B cell (primary cell): ENCODE results near the gene TRIM24. TPM values are rescaled to one million over a fixed set of nuclear protein-coding genes. Genes with fewer than 3 reads are reported as not detected.

Source experiments
- ATAC-seq: fragments of 200-7000 bp; cut with Tn5 transposase; one replicate; pipeline ENCODE4 v1.10.0; 2021; ENCODE audit warnings: low read depth, mild to moderate bottlenecking, moderate number of reproducible peaks, moderate library complexity
- CTCF ChIA-PET: fragments of 350-600 bp; sonication (Branson Sonifier 250); formaldehyde crosslinking; loops from one replicate; lab custom pipeline; 2021; ENCODE audit warnings: antibody characterized with exemption, inconsistent platforms; lab: Charles Lee
- POLR2A ChIA-PET: fragments of 350-600 bp; sonication (Branson Sonifier 250); formaldehyde crosslinking; loops from one replicate; lab custom pipeline; 2021; ENCODE audit warnings: antibody characterized with exemption; lab: Charles Lee
- DNase-seq: peaks from one replicate; pipeline ENCODE4 v3.0.0; 2013
- H2AFZ ChIP-seq: 2 replicates; pipeline ENCODE4 v1.6.1; 2012; ENCODE audit warnings: mild to moderate bottlenecking, low read depth, low read length; ENCODE audit not compliant: insufficient read depth, poor library complexity, severe bottlenecking
- H3K27ac ChIP-seq, 2 donors: 1 replicate in 1 of 2; 2 replicates in 1 of 2; pipeline ENCODE4 v1.5.1; 2012 to 2013; ENCODE audit warnings: low read length in 2 of 2, mild to moderate bottlenecking in 2 of 2, moderate library complexity in 1 of 2
- H3K27me3 ChIP-seq, 4 experiments: fragments of 200-600 bp in 1 of 4; sonication (generic) in 1 of 4; replicated peaks in 1 of 4; 1 replicate in 2 of 4; 2 replicates in 2 of 4; pipeline versions ENCODE4 v1.6.1 to v1.7.0; 2013 to 2016; ENCODE audit warnings: low read length in 3 of 4, mild to moderate bottlenecking in 2 of 4, mixed read lengths in 1 of 4, moderate library complexity in 1 of 4; ENCODE audit not compliant: insufficient read depth in 4 of 4, control insufficient read depth in 3 of 4; ENCODE audit errors: control extremely low read depth in 1 of 4
- H3K36me3 ChIP-seq, 2 experiments: replicated peaks in 1 of 2; 1 replicate in 1 of 2; 2 replicates in 1 of 2; pipeline versions ENCODE4 v1.6.1 to v1.7.1; 2013; ENCODE audit warnings: low read length in 1 of 2; ENCODE audit not compliant: insufficient read depth in 2 of 2, control insufficient read depth in 1 of 2; ENCODE audit errors: control extremely low read depth in 1 of 2, extremely low read depth in 1 of 2
- H3K4me1 ChIP-seq, 2 donors: fragments of 200-600 bp in 1 of 2; sonication (generic) in 1 of 2; 1 replicate in 1 of 2; 2 replicates in 1 of 2; pipeline versions ENCODE4 v1.5.1 to v1.6.1; 2013 to 2017; ENCODE audit warnings: low read length in 2 of 2; ENCODE audit not compliant: control insufficient read depth in 2 of 2, insufficient read depth in 2 of 2
- H3K4me2 ChIP-seq: replicated peaks from 2 replicates; pipeline ENCODE3; 2012; ENCODE audit warnings: mild to moderate bottlenecking, low read depth, low read length; ENCODE audit not compliant: poor library complexity, severe bottlenecking
- H3K4me3 ChIP-seq, 5 experiments: fragments of 200-600 bp in 1 of 5; sonication (generic) in 1 of 5; 1 replicate in 3 of 5; 2 replicates in 2 of 5; pipeline versions ENCODE4 v1.5.1 to v1.7.0; 2011 to 2016; ENCODE audit warnings: low read length in 4 of 5, mild to moderate bottlenecking in 4 of 5, low read depth in 2 of 5, control low read depth in 1 of 5, moderate library complexity in 1 of 5; ENCODE audit not compliant: insufficient read depth in 1 of 5; ENCODE audit errors: control extremely low read depth in 1 of 5, extremely low read depth in 1 of 5
- H3K79me2 ChIP-seq: fragments of 200-600 bp; sonication (generic); one replicate; pipeline ENCODE4 v1.6.0; 2016; ENCODE audit warnings: low read length; ENCODE audit not compliant: control insufficient read depth, insufficient read depth
- H3K9ac ChIP-seq: fragments of 200-600 bp; sonication (generic); 2 replicates; pipeline ENCODE4 v1.6.1; 2017; ENCODE audit warnings: mild to moderate bottlenecking, low read length, moderate library complexity
- H3K9me3 ChIP-seq, 3 donors: one replicate each; pipeline versions ENCODE4 v1.6.1 to v1.7.1; 2013; ENCODE audit warnings: low read length in 2 of 3; ENCODE audit not compliant: control insufficient read depth in 2 of 3, insufficient read depth in 1 of 3; ENCODE audit errors: control extremely low read depth in 1 of 3
- H4K20me1 ChIP-seq: 2 replicates; pipeline ENCODE4 v1.6.0; 2012; ENCODE audit warnings: mild to moderate bottlenecking, low read length; ENCODE audit not compliant: insufficient read depth, control insufficient read depth, poor library complexity, severe bottlenecking
- H3K27ac Mint-ChIP-seq: one replicate; pipeline ENCODE4 v1.8.0; 2021; ENCODE audit warnings: mixed read lengths
- H3K27me3 Mint-ChIP-seq: one replicate; pipeline ENCODE4 v1.8.0; 2021; ENCODE audit warnings: mixed read lengths
- H3K4me1 Mint-ChIP-seq: one replicate; pipeline ENCODE4 v1.8.0; 2021; ENCODE audit warnings: mixed read lengths
- H3K4me3 Mint-ChIP-seq: one replicate; pipeline ENCODE4 v1.8.0; 2021; ENCODE audit warnings: mixed read lengths
- H3K9me3 Mint-ChIP-seq: one replicate; pipeline ENCODE4 v1.8.0; 2022; ENCODE audit warnings: mixed read lengths; ENCODE audit not compliant: insufficient read depth
- EZH2 ChIP-seq: IDR thresholded peaks from 2 replicates; pipeline ENCODE4 v1.6.1; 2012; ENCODE audit warnings: borderline replicate concordance, low read depth, mild to moderate bottlenecking, moderate library complexity, low read length; ENCODE audit not compliant: insufficient read depth, poor library complexity, severe bottlenecking
- WGBS: methylation state at CpG from one replicate; pipeline ENCODE4 v1.1.5; 2013; ENCODE audit warnings: missing lambda C conversion rate; ENCODE audit not compliant: insufficient coverage; 5-methylcytosine and 5-hydroxymethylcytosine counted together
- intact Hi-C: fragments of 100-400 bp; cut with micrococcal nuclease; formaldehyde crosslinking; loops from one replicate; pipeline ENCODE4 v1.10.0; 2022
- polyA plus RNA-seq: library from polyadenylated mRNA; depleted of rRNA; stranded (reverse); fragments of >200 nt; gene quantifications from 2 replicates; pipeline ENCODE4 v1.2.3, GENCODE V29; 2012
- total RNA-seq, 2 donors: library from RNA; stranded (reverse); fragments of 120-200 nt in 1 of 2; gene quantifications; 1 replicate in 1 of 2; 2 replicates in 1 of 2; pipeline versions ENCODE4 v1.2.3 to v1.2.4, GENCODE V29; 2013 to 2022
- TF ChIP-seq, protein P1 (sequence below): fragments of 200-600 bp; IDR thresholded peaks from one replicate; pipeline ENCODE4 v1.8.0; 2022; ENCODE audit warnings: antibody characterized with exemption, mild to moderate bottlenecking

Gene TRIM24
- total and polyA plus RNA-seq, 2 donors (not counting 1 experiment from before 2014, with no cell fraction given) = 3.7 to 18.7 TPM

GRCh38 chr7:138613630-138614029 lies 153.6 kb downstream of the TRIM24 start:
- Histone ChIP-seq H3K4me1 (no peaks in the 10 kb centered on the region), H3K36me3 (no peaks in the 10 kb centered on the region), H3K79me2 (no peaks in the 10 kb centered on the region), H3K27me3 (no peaks in the 10 kb centered on the region), H3K4me3 (no peak overlapping the region), H3K9me3 (no peaks in the 10 kb centered on the region), H3K27ac (no peak overlapping the region), H2AFZ (no peak overlapping the region), H4K20me1 (no peaks in the 10 kb centered on the region), H3K4me2 (no peak overlapping the region), H3K9ac (no peak overlapping the region)
- no peak for ATAC-seq
- H3K27me3 Mint-ChIP-seq = no peaks in the 10 kb centered on the region
- H3K4me1 Mint-ChIP-seq = peaks cover under 1% of the 10 kb centered on the region
- no peak overlapping the region for H3K4me3 Mint-ChIP-seq
- H3K27ac Mint-ChIP-seq = no peak overlapping the region
- ChIA-PET POLR2A (no interaction called here), CTCF (no interaction called here)
- TF ChIP-seq, protein P1, sequence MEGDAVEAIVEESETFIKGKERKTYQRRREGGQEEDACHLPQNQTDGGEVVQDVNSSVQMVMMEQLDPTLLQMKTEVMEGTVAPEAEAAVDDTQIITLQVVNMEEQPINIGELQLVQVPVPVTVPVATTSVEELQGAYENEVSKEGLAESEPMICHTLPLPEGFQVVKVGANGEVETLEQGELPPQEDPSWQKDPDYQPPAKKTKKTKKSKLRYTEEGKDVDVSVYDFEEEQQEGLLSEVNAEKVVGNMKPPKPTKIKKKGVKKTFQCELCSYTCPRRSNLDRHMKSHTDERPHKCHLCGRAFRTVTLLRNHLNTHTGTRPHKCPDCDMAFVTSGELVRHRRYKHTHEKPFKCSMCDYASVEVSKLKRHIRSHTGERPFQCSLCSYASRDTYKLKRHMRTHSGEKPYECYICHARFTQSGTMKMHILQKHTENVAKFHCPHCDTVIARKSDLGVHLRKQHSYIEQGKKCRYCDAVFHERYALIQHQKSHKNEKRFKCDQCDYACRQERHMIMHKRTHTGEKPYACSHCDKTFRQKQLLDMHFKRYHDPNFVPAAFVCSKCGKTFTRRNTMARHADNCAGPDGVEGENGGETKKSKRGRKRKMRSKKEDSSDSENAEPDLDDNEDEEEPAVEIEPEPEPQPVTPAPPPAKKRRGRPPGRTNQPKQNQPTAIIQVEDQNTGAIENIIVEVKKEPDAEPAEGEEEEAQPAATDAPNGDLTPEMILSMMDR = no peak
- no peak for TF ChIP-seq EZH2
- 100% methylated on average over 1 of the region's 2 CpGs for WGBS
- H3K9me3 Mint-ChIP-seq = no peaks in the 10 kb centered on the region
- intact Hi-C loops = no loop called here
- no peak for DNase-seq

GRCh38 chr7:138616085-138616484 lies 156.0 kb downstream of the TRIM24 start:
- DNase-seq (no peak), ATAC-seq (no peak)
- no peaks in the 10 kb centered on the region for H3K36me3 ChIP-seq
- H3K79me2 ChIP-seq = no peaks in the 10 kb centered on the region
- no peak overlapping the region for H3K9ac ChIP-seq
- H3K4me3 ChIP-seq = no peak overlapping the region
- H3K9me3 ChIP-seq = no peaks in the 10 kb centered on the region
- no peaks in the 10 kb centered on the region for H3K4me1 ChIP-seq
- H3K27ac ChIP-seq = no peak overlapping the region
- no peaks in the 10 kb centered on the region for H3K27me3 ChIP-seq
- ChIA-PET CTCF (no interaction called here), POLR2A (no interaction called here)
- H3K27me3 Mint-ChIP-seq = no peaks in the 10 kb centered on the region
- H3K27ac Mint-ChIP-seq = no peak overlapping the region
- TF ChIP-seq EZH2 = no peak
- TF ChIP-seq, protein P1 = no peak
- no peak overlapping the region for H3K4me3 Mint-ChIP-seq
- no peaks in the 10 kb centered on the region for H3K9me3 Mint-ChIP-seq
- no peaks in the 10 kb centered on the region for H4K20me1 ChIP-seq
- no peak overlapping the region for H2AFZ ChIP-seq
- no peak overlapping the region for H3K4me2 ChIP-seq
- 100% methylated on average over 2 of the region's 6 CpGs for WGBS
- intact Hi-C loops = no loop called here
- no peaks in the 10 kb centered on the region for H3K4me1 Mint-ChIP-seq
